K562 (cell line): ENCODE measurements around the gene CNMD. TPM values are rescaled to one million over a fixed set of nuclear protein-coding genes. Genes with fewer than 3 reads are reported as not detected.

Source experiments
- ARID4B ChIP-seq: sonication (generic); formaldehyde crosslinking; IDR thresholded peaks from 2 replicates; pipeline ENCODE4 v1.8.0; 2022; ENCODE audit warnings: mild to moderate bottlenecking, missing genetic modification reagents
- EZH2 ChIP-seq: IDR thresholded peaks from 2 replicates; pipeline ENCODE4 v1.6.1; 2012; ENCODE audit warnings: low read depth, mild to moderate bottlenecking, inconsistent platforms, low read length, borderline replicate concordance
- FUS ChIP-seq: fragments of 200-400 bp; formaldehyde crosslinking; optimal IDR thresholded peaks from 2 replicates; pipeline ENCODE3; 2017; ENCODE audit warnings: low read depth, low read length
- SAP30 ChIP-seq: fragments of 200-600 bp; sonication (generic); IDR thresholded peaks from 2 replicates; pipeline ENCODE4 v1.6.1; 2012; ENCODE audit warnings: borderline replicate concordance, low read depth, mild to moderate bottlenecking, moderate library complexity, low read length, control low read depth, inconsistent platforms; ENCODE audit not compliant: insufficient read depth, poor library complexity, severe bottlenecking
- SMARCA5 ChIP-seq: fragments of 450-650 bp; IDR thresholded peaks from 2 replicates; pipeline ENCODE4 v1.6.1; 2016
- USF2 ChIP-seq: sonication (generic); formaldehyde crosslinking; IDR thresholded peaks from 2 replicates; pipeline ENCODE4 v1.5.0; 2020; ENCODE audit warnings: missing genetic modification reagents
- polyA plus RNA-seq, 8 experiments: library from polyadenylated mRNA; depleted of rRNA in 4 of 8; stranded (reverse) in 5 of 8; unstranded in 3 of 8; fragments of >200 nt; fragmentation: Nextera tagmentation in 2 of 8; fragmentation: Illumina TruSeq in 1 of 8; extraction: Ambion mirVana in 2 of 8; extraction: Trizol in 1 of 8; gene quantifications; 2 replicates each; pipeline versions ENCODE4 v1.2.1 to v1.2.3, GENCODE V29; 2011 to 2014; ENCODE audit warnings: inconsistent platforms in 1 of 8, missing spikeins in 1 of 8
- total RNA-seq, 7 experiments: library from RNA; depleted of rRNA in 6 of 7; stranded (reverse); fragments of >200 nt in 6 of 7; fragmentation: Illumina TruSeq in 2 of 7; extraction: Trizol in 2 of 7; gene quantifications; 2 replicates each; pipeline versions ENCODE4 v1.2.1 to v1.2.3, GENCODE V29; 2011 to 2021; ENCODE audit warnings: low replicate concordance in 1 of 7

Gene CNMD
- total and polyA plus RNA-seq, 9 of the 15 experiments (the other 6 are each of a cell fraction or from before 2014, with no cell fraction given) = not detected

- TF ChIP-seq ARID4B (CRISPR knock-in tag) (no peak), SMARCA5 (no peak), FUS (no peak), USF2 (CRISPR knock-in tag) (no peak), SAP30 (no peak), EZH2 (no peak)
Observed at GRCh38 chr13:52743569-52743968, 3.9 kb upstream of the CNMD start (continued).
